ENCODE results near the gene TMEM132C. TPM values are rescaled to one million over a fixed set of nuclear protein-coding genes. Genes with fewer than 3 reads are reported as not detected.

Gene TMEM132C
- total RNA-seq, 1 donor from 2014 or later, result not detected

DNA sequence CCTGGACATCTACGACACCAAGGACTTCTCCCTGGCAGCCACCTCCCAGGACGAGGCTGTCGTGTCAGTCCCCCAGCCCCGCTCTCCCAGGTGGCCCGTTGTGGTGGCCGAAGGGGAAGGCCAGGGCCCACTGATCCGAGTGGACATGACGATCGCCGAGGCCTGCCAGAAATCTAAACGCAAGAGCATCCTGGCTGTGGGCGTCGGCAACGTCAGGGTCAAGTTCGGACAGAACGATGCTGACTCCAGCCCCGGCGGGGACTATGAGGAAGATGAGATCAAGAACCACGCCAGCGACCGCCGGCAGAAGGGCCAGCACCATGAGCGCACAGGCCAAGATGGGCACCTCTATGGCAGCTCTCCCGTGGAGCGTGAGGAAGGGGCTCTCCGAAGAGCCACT, 438.2 kb downstream of the TMEM132C start:
- no peak for DNase-seq (ENCODE audit: low read depth)

GRCh38 chr12:128707488-128707887, 440.5 kb downstream of the TMEM132C start:
- DNase-seq (ENCODE audit: low read depth), result no peak

DNA sequence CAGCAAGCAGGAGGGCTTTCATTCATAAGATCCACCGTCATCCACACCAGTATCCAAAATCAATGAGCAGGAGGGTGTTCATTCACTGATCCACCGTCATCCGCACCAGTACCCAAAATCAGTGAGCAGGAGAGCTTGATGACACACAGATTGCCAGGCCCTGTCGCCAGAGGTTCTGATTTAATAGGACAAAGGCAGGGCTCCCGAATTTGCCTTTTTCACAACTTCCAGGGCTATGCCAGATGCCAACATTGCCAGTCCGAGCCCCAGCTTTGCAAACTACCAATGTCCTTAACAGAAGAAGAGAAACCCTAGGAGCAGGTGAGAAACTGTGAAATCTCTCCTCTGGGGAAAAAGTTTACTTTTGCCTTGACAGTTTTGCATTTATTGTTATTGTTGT, 441.8 kb downstream of the TMEM132C start:
- no peak for DNase-seq (ENCODE audit: low read depth)

GRCh38 chr12:128709660-128710059, 442.7 kb downstream of the TMEM132C start:
- DNase-seq (ENCODE audit: low read depth), result no peak

GRCh38 chr12:128711486-128711885, 444.5 kb downstream of the TMEM132C start:
- no peak for DNase-seq (ENCODE audit: low read depth)

DNA sequence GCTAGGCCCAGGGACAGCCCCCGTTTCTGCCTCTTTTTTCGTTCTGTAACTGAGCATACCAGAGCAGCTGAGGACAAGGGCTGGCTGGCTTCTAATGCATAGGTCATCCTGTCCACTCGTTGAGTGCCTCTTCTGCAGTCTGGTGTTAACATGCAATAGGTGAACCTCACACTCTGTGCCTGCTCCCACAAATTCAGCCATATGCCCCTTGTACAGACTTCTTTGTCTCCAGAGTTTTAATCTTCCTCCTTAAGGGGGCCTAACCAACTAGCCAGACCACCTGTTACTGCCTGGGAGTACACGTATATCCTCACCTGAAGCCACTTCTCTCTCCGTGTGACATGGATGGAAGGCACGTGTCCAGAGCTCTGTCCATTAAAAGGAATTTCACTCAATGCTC, 445.7 kb downstream of the TMEM132C start:
- DNase-seq (ENCODE audit: low read depth), result no peak

DNA sequence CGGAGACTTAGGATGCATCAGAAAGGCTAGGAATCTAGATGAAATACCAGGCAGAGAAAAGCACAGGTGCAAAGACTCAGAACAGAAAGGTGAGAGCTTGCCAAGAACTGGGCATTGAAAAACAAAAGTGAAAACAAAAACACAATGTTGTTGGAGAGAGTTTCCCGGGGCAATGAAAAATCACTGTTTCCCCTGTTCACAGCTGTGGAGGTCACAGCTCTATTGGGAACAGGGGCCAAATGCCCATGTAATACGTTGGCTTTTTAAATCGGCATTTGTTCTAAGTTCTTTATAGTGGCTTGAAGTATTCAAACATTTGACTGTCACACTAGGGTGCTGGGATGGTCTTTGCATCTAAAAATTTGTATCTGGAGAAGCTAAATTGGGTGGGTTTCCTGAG, 448.5 kb downstream of the TMEM132C start:
- DNase-seq (ENCODE audit: low read depth), result no peak

DNA sequence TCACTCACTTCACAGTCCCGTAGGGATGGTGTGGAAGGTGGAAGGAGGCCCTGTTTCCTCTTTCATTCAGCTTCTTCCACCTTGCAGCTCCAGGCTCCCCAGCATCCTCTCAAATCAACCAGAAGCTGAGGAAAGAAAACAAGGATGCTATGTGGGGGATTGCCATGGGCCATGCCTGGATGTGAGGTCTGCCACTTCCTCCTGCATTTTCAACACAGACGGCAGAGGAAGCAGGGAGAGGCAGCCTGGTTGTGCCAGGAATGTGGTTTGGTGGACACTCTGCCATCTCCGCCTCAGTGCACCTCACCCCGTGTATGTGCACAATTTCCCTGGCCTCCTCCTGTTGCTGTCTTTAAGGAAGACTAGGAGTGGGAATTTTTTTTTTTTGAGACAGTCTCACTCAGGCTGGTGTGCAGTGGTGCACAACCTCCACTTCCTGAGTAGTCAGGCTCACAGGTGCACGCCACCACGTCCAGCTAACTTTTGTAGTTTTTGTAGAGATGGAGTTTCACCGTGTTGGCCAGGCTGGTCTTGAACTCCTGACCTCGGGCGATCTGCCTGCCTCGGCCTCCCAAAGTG, 457.6 kb downstream of the TMEM132C start:
- no peak for DNase-seq (ENCODE audit: low read depth)

GRCh38 chr12:128726886-128727285, 459.9 kb downstream of the TMEM132C start:
- no peak for DNase-seq (ENCODE audit: low read depth)

GRCh38 chr12:128727461-128727860, 460.5 kb downstream of the TMEM132C start:
- DNase-seq (ENCODE audit: low read depth), result peak; percentile 64

- peak; percentile 89 for DNase-seq (ENCODE audit: low read depth)
These were observed 461.0 kb downstream of the TMEM132C start for GRCh38 chr12:128727999-128728398.

DNA sequence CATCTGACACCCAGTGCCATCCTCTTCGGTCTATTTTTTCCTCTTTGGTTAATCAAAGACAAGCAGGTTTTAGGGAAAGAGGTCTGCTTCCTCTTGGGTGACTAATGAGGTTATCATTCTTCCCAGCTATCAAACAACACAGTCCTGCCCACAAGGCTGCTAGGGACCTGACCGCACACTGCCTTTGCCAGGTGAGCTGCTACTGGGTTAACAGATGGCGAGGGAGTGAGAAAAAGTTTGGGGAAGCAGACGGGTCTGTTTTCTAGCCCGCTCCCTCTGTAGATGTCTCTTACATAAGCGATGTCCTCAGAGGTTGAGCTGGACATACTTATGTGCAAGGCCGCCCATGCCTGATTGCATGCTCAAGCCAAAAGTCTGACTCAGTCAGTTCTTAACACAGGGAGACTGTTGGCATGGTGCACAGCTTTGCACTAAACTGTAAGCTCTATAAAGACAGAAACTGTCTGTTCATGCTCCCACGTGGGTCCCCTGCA, 462.7 kb downstream of the TMEM132C start:
- peak; percentile 77 for DNase-seq (ENCODE audit: low read depth)

DNA sequence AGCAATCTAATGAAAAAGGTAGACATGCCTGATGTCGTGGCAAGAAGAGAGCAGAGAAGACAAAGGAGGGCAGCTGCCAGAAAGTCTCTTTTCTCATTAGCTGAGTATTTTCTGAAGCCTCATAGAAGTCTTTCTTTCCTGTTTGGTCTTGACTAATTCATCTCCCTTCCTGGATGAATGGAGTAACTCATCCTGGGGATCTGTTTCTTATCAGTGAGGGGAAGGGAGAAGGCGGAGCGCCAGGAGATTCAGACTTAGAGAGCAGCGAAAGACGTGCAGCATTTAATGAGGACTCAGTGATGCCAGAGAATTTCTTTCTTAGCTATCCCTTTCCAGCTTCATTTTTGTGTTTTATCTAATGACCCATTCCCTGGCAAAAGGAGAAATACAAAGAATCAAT, 467.4 kb downstream of the TMEM132C start:
- no peak for DNase-seq (ENCODE audit: low read depth)

DNA sequence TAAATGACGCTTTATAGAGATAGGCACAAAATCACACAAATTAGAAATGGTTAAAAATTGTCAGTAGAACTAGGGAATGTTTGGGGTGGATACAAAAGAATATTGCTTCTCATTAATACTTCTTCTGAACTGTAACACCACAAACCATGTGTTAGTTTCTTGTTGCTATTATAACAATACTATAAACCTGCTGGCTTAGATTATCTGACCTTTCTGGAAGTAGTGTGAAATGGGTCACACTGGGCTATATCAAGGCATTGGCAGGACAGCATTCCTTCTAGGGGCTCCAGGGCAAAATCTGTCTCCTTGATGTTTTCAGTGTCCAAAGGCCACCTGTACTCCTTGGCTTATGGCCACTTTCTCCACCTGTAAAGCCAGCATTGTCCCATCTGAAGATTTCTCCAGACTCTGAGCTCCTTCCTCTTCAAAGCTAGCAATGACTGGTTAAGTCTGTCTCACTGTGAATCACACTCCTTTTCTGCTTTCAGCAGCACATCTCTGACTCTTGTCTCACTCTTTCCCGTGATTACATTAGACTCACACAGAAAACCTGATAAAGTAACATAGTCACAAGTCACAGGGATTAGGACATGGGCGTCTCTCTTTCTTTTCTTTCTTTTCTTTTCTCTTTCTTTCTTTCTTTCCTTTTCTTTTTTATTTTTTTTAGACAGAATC, 470.5 kb downstream of the TMEM132C start:
- DNase-seq (ENCODE audit: low read depth), result no peak

- DNase-seq (ENCODE audit: low read depth), result no peak
These were observed 476.9 kb downstream of the TMEM132C start for GRCh38 chr12:128743916-128744315.

DNA sequence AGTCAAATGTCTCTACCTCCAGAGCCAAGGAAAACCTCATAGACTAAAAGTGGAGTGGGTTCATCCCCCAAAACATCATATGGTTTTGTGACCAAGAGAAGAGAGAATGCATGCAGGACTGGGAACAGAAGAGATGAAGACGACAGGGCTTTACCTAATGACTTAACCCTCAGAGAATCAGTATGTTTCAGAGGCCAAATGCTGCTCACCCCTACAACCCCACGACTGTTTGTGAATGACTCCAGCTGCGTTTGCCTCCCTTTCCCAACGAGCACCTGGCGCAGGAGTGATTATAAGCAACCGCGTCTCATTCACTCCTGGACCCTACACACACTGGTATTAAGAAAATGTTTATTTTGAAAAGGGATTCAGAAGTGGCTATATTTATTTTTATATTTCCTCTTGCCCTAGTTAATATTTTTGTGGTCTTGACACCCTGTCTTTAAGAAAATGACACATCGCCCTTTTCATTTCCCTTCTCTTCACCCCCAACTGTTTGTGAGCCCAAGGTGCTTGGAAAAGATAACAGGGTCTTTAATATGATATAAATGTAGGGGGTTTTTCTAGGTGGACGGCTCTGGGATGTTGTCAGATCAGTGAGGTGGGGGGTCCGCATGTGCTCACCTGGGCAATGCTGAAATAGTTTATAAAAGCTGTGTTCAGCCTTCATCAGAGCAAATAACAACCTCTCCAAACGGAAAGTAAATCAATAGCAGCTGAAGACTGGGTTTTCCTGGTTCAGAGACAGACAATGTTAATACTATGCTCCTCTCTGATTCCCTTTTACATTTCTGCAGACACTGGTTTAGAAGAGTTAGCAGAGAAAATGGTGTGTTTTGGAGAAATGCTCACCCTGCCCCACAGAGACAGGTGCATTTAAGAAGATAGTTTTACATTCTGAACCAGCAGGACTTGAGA, 479.1 kb downstream of the TMEM132C start:
- no peak for DNase-seq (ENCODE audit: low read depth)

- DNase-seq (ENCODE audit: low read depth), result no peak
These were observed 480.5 kb downstream of the TMEM132C start for GRCh38 chr12:128747441-128747840.

DNA sequence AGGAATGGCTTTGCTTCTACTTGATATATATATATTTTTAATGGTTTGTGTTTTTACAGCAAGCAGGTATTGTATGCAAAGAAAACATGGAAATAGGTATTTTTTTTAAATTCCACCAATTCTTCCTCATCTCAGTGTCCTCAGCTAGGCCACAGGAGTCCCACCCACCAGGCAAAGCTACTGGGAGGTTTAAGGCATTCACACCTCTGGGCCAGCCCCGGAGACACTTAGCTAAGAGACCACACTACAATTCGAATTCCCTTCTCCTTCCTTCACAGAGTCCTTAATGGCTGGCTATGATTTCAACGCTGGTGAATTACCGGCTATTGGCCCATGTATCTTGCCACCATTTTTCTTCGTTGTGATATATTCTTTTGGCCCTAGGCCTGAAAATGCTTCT, 485.4 kb downstream of the TMEM132C start:
- DNase-seq (ENCODE audit: low read depth), result no peak

- no peak for DNase-seq (ENCODE audit: low read depth)
These were observed 486.5 kb downstream of the TMEM132C start for GRCh38 chr12:128753438-128753837.

DNA sequence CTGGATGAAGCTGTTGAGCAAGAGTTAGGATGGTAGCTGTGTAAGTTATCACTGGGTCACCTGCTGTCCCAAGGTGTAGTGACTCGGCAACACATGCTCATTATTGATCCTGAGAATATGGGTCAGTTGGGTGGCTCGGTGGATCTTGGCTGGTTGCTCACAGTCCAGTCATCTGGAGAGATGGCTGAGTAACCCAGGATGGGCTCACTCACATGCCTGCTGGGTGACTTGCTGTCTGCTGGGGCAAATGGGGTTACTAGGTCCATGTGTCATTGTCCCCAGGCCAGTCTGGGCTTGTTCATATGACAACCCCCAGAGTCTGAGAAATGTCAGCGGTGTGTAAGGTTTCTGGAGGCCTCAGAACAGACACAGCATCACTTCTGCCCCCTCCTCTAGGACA, 487.3 kb downstream of the TMEM132C start:
- DNase-seq (ENCODE audit: low read depth), result peak; percentile 4

DNA sequence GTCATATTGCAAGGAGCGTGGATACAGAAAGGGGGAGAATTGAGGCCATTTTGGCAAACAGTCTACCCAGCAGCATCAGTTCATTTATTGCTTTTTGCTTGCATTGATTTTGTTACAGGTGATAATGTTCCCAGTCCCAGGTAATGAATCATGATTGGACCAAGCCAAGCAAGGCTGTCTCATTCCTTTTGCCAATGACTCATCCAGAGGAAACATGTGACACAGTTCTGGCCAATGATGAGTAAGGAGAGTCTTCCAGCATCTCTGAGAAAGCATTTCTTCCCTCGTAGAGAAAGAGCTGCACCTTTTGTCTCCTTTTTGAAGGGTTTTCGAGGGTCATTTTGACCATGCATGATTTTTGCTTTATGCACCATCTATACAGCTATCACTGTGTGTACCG, 488.6 kb downstream of the TMEM132C start:
- DNase-seq (ENCODE audit: low read depth), result peak; percentile 11

Data from renal cortical epithelial cell (primary cell).